DND-41 (cell line): ENCODE data around the gene FHOD3.

Source experiments
- ATAC-seq: fragments of 200-7000 bp; cut with Tn5 transposase; 3 replicates; pipeline ENCODE4 v1.9.1; 2021; ENCODE audit warnings: low read depth; ENCODE audit not compliant: insufficient read depth
- DNase-seq: peaks from one replicate; pipeline ENCODE4 v3.0.0-alpha.2; 2020
- H2AFZ ChIP-seq: 2 replicates; pipeline ENCODE4 v1.6.0; 2012; ENCODE audit warnings: low read depth, low read length
- H3K27ac ChIP-seq: 2 replicates; pipeline ENCODE4 v1.5.1; 2012; ENCODE audit warnings: low read length, inconsistent platforms
- H3K27me3 ChIP-seq: fragments of 200-600 bp; sonication (generic); 2 replicates; pipeline ENCODE4 v1.6.0; 2012; ENCODE audit warnings: low read length, mild to moderate bottlenecking, inconsistent platforms; ENCODE audit not compliant: insufficient read depth, poor library complexity
- H3K36me3 ChIP-seq: 2 replicates; pipeline ENCODE4 v1.5.1; 2012; ENCODE audit warnings: low read length, inconsistent platforms; ENCODE audit not compliant: insufficient read depth
- H3K4me1 ChIP-seq: 2 replicates; pipeline ENCODE4 v1.5.1; 2012; ENCODE audit warnings: mild to moderate bottlenecking, low read length; ENCODE audit not compliant: insufficient read depth
- H3K4me2 ChIP-seq: 2 replicates; pipeline ENCODE4 v1.6.0; 2012; ENCODE audit warnings: mild to moderate bottlenecking, moderate library complexity, low read length, inconsistent platforms; ENCODE audit not compliant: insufficient read depth
- H3K4me3 ChIP-seq, 2 experiments: fragments of 200-600 bp in 1 of 2; shearing (Covaris generic) in 1 of 2; 2 replicates each; pipeline ENCODE4 v1.5.1; 2012 to 2016; ENCODE audit warnings: inconsistent platforms in 2 of 2, low read length in 2 of 2, mild to moderate bottlenecking in 2 of 2, low read depth in 1 of 2, moderate library complexity in 1 of 2
- H3K79me2 ChIP-seq: 2 replicates; pipeline ENCODE4 v1.6.0; 2012; ENCODE audit warnings: low read length, inconsistent platforms; ENCODE audit not compliant: insufficient read depth
- H3K9ac ChIP-seq: 2 replicates; pipeline ENCODE4 v1.6.0; 2012; ENCODE audit warnings: low read depth, mild to moderate bottlenecking, inconsistent platforms, low read length, moderate library complexity
- H3K9me3 ChIP-seq: 2 replicates; pipeline ENCODE4 v1.5.1; 2012; ENCODE audit warnings: low read length, moderate library complexity, mild to moderate bottlenecking, inconsistent platforms; ENCODE audit not compliant: insufficient read depth, severe bottlenecking
- H4K20me1 ChIP-seq: 2 replicates; pipeline ENCODE4 v1.6.0; 2012; ENCODE audit warnings: low read length; ENCODE audit not compliant: insufficient read depth
- EZH2 ChIP-seq: IDR thresholded peaks from 3 replicates; pipeline ENCODE4 v1.6.1; 2012; ENCODE audit warnings: borderline replicate concordance, low read depth, mild to moderate bottlenecking, moderate library complexity, low read length, inconsistent platforms; ENCODE audit not compliant: severe bottlenecking
- TF ChIP-seq, protein P1 (sequence below): IDR thresholded peaks from 2 replicates; pipeline ENCODE4 v1.5.1; 2012; ENCODE audit warnings: borderline replicate concordance, low read length, moderate library complexity, mild to moderate bottlenecking; ENCODE audit not compliant: poor library complexity, severe bottlenecking; ENCODE audit errors: extremely low read depth

FHOD3 gene

DNA sequence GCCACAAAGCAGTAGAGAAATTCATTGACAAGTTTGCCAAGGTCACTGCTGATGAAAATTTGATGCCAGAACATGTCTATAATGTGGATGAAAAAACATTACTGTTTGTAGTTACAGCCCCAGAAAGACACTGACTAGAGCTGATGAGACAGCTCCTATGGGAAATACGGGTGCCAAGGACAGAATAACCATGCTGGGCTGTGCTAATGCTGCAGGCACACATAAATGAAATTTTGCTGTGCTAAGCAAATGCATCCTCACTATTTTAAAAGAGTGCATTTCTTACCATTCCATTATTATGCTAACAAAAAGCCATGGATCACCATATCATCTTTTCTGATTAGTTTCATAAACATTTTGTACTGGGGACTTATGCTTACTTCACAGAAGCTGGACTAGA, 208.2 kb downstream of the FHOD3 start:
- Histone ChIP-seq H3K27me3 (peaks cover 6% of the 10 kb centered on the region), H3K36me3 (no peaks in the 10 kb centered on the region), H3K4me1 (no peaks in the 10 kb centered on the region), H3K4me2 (no peak overlapping the region), H3K4me3 (no peak overlapping the region), H3K79me2 (no peaks in the 10 kb centered on the region), H2AFZ (no peak overlapping the region), H4K20me1 (no peaks in the 10 kb centered on the region), H3K27ac (no peak overlapping the region), H3K9me3 (no peaks in the 10 kb centered on the region), H3K9ac (no peak overlapping the region)
- TF ChIP-seq, protein P1, sequence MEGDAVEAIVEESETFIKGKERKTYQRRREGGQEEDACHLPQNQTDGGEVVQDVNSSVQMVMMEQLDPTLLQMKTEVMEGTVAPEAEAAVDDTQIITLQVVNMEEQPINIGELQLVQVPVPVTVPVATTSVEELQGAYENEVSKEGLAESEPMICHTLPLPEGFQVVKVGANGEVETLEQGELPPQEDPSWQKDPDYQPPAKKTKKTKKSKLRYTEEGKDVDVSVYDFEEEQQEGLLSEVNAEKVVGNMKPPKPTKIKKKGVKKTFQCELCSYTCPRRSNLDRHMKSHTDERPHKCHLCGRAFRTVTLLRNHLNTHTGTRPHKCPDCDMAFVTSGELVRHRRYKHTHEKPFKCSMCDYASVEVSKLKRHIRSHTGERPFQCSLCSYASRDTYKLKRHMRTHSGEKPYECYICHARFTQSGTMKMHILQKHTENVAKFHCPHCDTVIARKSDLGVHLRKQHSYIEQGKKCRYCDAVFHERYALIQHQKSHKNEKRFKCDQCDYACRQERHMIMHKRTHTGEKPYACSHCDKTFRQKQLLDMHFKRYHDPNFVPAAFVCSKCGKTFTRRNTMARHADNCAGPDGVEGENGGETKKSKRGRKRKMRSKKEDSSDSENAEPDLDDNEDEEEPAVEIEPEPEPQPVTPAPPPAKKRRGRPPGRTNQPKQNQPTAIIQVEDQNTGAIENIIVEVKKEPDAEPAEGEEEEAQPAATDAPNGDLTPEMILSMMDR = no peak
- TF ChIP-seq EZH2 = no peak
- no peak for DNase-seq
- no peak for ATAC-seq

DNA sequence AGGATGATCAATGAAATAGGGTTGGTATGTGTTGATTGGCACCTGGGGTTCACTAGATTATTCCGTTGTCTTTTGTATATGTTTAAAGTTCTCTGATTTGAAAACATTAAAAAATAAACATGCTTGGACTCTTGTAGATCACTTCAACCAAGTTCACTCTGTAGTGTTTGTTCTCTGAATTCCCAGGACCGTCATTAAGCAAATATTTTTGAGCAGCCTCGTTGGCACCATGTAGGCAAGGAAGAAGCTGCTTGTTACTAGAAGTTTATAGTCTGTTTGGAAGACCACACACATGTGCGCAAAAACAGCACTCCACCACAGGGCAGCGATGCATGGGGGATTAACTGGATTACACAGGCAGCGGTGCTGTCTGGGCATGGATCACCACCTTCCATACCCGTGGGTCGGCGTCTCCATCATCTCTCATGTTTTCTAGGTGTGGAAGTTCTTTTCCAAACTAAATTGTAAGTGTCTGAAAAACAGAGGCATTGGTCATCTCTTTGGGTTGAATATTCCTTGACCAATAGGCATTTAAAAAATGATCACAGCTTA, 212.2 kb downstream of the FHOD3 start:
- no peak overlapping the region for H3K4me2 ChIP-seq
- no peak overlapping the region for H3K9ac ChIP-seq
- H4K20me1 ChIP-seq = no peaks in the 10 kb centered on the region
- H2AFZ ChIP-seq = no peak overlapping the region
- TF ChIP-seq, protein P1 = no peak
- no peak for TF ChIP-seq EZH2
- DNase-seq (no peak), ATAC-seq (no peak)
- H3K79me2 ChIP-seq = no peaks in the 10 kb centered on the region
- H3K36me3 ChIP-seq = no peaks in the 10 kb centered on the region
- no peaks in the 10 kb centered on the region for H3K9me3 ChIP-seq
- peaks cover 8% of the 10 kb centered on the region for H3K27me3 ChIP-seq
- H3K4me1 ChIP-seq = no peaks in the 10 kb centered on the region
- no peak overlapping the region for H3K27ac ChIP-seq
- no peak overlapping the region for H3K4me3 ChIP-seq

DNA sequence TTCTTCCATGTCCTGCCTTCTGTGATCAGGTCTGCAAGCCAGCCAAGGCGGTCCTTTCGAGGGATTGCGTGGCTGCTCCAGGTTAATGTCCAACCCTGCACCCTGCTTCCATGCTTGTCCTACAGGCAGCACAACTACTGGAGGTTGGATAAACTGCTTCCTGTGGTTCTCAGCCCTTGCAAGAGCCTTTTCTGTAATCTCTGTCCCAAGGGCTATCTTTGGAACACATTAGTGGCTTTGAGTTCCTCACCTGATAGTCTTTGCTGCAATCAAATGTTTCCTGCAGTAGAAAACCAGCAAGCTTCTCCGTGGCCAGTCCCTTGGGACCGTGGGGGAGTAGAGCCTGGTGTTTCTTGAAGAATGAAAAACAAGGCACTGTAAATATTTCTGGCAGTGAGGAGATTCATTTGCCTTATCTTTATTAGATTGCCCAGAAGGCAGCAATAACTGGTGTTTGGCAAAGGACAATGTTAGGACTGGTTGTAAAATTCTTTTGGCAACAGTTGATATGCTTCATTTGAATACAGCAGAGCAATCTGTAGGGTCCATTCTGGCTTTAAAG, 214.4 kb downstream of the FHOD3 start:
- TF ChIP-seq, protein P1 = no peak
- TF ChIP-seq EZH2 = no peak
- Histone ChIP-seq H4K20me1 (no peaks in the 10 kb centered on the region), H3K27ac (no peak overlapping the region), H3K36me3 (no peaks in the 10 kb centered on the region), H3K4me1 (no peaks in the 10 kb centered on the region), H3K27me3 (peaks cover 11% of the 10 kb centered on the region), H3K79me2 (no peaks in the 10 kb centered on the region), H2AFZ (no peak overlapping the region), H3K9me3 (no peaks in the 10 kb centered on the region), H3K4me2 (no peak overlapping the region), H3K9ac (no peak overlapping the region), H3K4me3 (no peak overlapping the region)
- ATAC-seq = no peak
- no peak for DNase-seq
